ENCODE measurements around the gene TGM2. TPM values are rescaled to one million over a fixed set of nuclear protein-coding genes. Genes with fewer than 3 reads are reported as not detected.
A peak's percentile ranks its signal among the peaks of the same experiment; 100 is the strongest.

The TGM2 gene
- polyA plus RNA-seq, 2 of the 4 experiments (the other 2 are of a cell fraction) = 173 to 441 TPM

- 84% methylated on average over 5 of the region's 5 CpGs for WGBS (ENCODE audit: missing lambda C conversion rate)
- no peak for ATAC-seq
- ChIA-PET POLR2A (interaction anchor here (0.7 to 0.9 kb wide), 2 partner anchors 8 to 12 kb away, joined by 3 to 4 read pairs; no protein-coding TSS in a partner anchor), CTCF (interaction anchor here (1.5 to 32.6 kb wide), 7 partner anchors 11 to 99 kb away, joined by 3 to 818 read pairs (median 12); no protein-coding TSS in a partner anchor)
- Histone ChIP-seq H3K4me3 (no peak overlapping the region), H3K4me1 (peaks cover 80% of the 10 kb centered on the region), H3K4me2 (peak overlapping the region; percentile 84; the same call in 2 of the 3 replicates), H3K27ac (peak overlapping the region in 1 of 2 experiments; percentile 87; a peak in 3 of 6 replicates), H3K9me3 (no peaks in the 10 kb centered on the region)
- no peak for DNase-seq (ENCODE audit: low read depth in 1 of 2, low spot score in 1 of 2)
- TF ChIP-seq ESRRA (IDR thresholded peaks at IDR 0.05; ENCODE audit: borderline replicate concordance, low read length) (peak; percentile 95), HEYL (CRISPR knock-in tag; IDR thresholded peaks at IDR 0.05) (no peak), MYC (IDR thresholded peaks at IDR 0.05; ENCODE audit: borderline replicate concordance, low read length) (no peak)
- TF ChIP-seq, protein P1, sequence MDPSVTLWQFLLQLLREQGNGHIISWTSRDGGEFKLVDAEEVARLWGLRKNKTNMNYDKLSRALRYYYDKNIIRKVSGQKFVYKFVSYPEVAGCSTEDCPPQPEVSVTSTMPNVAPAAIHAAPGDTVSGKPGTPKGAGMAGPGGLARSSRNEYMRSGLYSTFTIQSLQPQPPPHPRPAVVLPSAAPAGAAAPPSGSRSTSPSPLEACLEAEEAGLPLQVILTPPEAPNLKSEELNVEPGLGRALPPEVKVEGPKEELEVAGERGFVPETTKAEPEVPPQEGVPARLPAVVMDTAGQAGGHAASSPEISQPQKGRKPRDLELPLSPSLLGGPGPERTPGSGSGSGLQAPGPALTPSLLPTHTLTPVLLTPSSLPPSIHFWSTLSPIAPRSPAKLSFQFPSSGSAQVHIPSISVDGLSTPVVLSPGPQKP (IDR thresholded peaks at IDR 0.05; ENCODE audit: low read depth, low read length) = no peak
- TF ChIP-seq, protein P2, sequence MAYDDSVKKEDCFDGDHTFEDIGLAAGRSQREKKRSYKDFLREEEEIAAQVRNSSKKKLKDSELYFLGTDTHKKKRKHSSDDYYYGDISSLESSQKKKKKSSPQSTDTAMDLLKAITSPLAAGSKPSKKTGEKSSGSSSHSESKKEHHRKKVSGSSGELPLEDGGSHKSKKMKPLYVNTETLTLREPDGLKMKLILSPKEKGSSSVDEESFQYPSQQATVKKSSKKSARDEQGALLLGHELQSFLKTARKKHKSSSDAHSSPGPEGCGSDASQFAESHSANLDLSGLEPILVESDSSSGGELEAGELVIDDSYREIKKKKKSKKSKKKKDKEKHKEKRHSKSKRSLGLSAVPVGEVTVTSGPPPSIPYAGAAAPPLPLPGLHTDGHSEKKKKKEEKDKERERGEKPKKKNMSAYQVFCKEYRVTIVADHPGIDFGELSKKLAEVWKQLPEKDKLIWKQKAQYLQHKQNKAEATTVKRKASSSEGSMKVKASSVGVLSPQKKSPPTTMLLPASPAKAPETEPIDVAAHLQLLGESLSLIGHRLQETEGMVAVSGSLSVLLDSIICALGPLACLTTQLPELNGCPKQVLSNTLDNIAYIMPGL (CRISPR knock-in tag; IDR thresholded peaks at IDR 0.05; ENCODE audit: borderline replicate concordance) = no peak
- no peak for FAIRE-seq
Measured at GRCh38 chr20:38159566-38159956, 5.5 kb downstream of the TGM2 start.

DNA sequence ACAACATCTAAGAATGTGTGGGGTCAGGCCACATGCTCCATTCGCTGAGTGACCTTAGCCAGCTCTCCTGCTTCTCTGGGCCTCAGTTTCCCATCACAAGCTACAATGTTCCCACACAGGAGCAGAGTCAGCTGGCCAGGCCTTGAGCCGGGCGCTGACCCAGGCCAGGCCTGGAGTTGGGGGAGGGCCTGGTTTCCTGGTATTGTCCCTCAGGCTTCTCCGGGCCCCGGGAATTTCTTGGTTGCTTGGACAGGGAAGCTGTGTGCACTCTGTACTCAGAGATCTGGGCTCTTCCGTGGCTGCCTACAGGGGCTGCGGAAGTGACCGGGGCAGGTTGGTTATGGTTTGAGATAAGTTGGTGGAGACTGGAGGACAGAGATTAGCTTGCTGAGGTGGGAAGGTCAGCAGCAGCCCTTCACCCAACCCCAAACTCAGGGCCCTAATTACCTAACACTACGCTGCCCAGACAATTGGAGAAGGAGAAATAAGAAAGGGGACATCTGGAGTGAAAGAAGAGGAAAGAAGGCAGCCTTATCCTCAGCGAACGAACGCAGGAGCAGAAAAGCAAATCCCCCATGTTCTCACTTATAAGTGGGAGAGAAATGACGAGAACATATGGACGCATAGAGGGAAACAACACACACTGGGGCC lies 6.2 kb downstream of the TGM2 start:
- DNase-seq (ENCODE audit: low read depth in 1 of 2, low spot score in 1 of 2) (no peak), ATAC-seq (no peak), FAIRE-seq (no peak)
- TF ChIP-seq HES2 (IDR thresholded peaks at IDR 0.05) (no peak), CHD2 (IDR thresholded peaks at IDR 0.05; ENCODE audit: low read length, partially characterized antibody) (no peak)
- WGBS (ENCODE audit: missing lambda C conversion rate) = 84% methylated on average over 13 of the region's 14 CpGs
- no peak overlapping the region for H3K4me3 ChIP-seq
- ChIA-PET CTCF (interaction anchor here (1.5 to 32.6 kb wide), 5 partner anchors 15 to 99 kb away, joined by 3 to 818 read pairs (median 38); no protein-coding TSS in a partner anchor), POLR2A (interaction anchor here (0.7 kb wide), 1 partner anchor 11 kb away, joined by 4 read pairs; no protein-coding TSS in a partner anchor)
- H3K4me1 ChIP-seq = peaks cover 83% of the 10 kb centered on the region
- peak overlapping the region; percentile 84 for H3K4me2 ChIP-seq
- H3K27ac ChIP-seq = peak overlapping the region; percentile 64 to 87; a peak in 4 of 6 replicates
- no peaks in the 10 kb centered on the region for H3K9me3 ChIP-seq

DNA sequence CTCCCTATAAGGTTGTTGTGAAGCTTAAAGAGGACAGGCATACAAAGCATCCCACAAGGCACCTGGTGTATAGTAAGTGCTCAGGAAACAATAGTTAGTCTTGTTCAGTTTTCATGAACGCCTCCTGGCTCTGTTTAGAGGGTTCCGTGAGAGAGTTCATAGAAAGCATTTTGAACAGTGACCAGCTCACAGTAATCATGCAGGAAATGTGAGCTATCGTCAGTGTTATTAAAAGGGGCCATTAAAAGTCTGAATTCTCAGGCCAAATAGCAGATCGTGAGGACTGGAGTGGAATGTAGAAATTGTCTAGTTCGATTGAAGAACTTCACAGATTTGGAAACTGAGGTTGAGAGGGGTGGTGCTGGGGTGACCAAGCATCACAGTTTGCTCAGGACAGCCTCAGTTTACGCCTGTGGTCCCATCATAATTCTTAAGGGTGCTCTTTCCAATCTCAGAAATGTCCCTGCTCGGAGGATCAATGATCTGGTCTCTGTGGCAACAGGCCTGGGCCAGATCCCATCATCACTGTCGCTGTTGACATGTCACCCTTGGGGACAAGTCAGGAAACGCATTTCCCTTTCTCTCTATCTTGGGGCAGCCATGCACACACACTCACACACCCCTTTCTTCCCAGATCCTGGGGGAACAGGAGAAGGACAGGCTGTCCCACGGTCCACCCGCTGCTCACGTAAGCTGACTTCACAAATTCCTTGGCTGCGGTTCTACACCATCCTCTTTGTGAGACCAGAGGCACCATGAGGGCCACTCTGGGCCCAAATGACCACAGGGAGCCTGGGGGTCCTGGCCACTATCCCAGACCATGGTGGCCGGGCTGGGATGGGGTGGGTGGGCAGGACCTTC lies 7.2 kb downstream of the TGM2 start:
- WGBS (ENCODE audit: missing lambda C conversion rate) = 87% methylated on average over 13 of the region's 14 CpGs
- H3K27ac ChIP-seq = peak overlapping the region; percentile 64 to 87
- H3K4me1 ChIP-seq = peaks cover 83% of the 10 kb centered on the region

More for the DNA sequence above, 7.2 kb downstream of the TGM2 start:
- FAIRE-seq (no peak), ATAC-seq (no peak), DNase-seq (ENCODE audit: low read depth in 1 of 2, low spot score in 1 of 2) (no peak)
- TF ChIP-seq CTCF (IDR thresholded peaks at IDR 0.05) = no peak
- no peak for TF ChIP-seq HEYL (CRISPR knock-in tag; IDR thresholded peaks at IDR 0.05)
- TF ChIP-seq RFX5 (IDR thresholded peaks at IDR 0.05) = no peak
- no peak for TF ChIP-seq RARB (CRISPR knock-in tag; IDR thresholded peaks at IDR 0.05)
- no peak for TF ChIP-seq KDM1A (IDR thresholded peaks at IDR 0.05; ENCODE audit: low read depth)
- no peak for TF ChIP-seq FOSL2 (IDR thresholded peaks at IDR 0.05)
- TF ChIP-seq FOSL2 (CRISPR knock-in tag; IDR thresholded peaks at IDR 0.05) = no peak
- TF ChIP-seq TP53 (CRISPR knock-in tag; IDR thresholded peaks at IDR 0.05) = no peak
- no peak for TF ChIP-seq POLR2A (IDR thresholded peaks at IDR 0.05; ENCODE audit: low read length)
- no peak for TF ChIP-seq ZFP36 (IDR thresholded peaks at IDR 0.05; ENCODE audit: borderline replicate concordance, partially characterized antibody)
- TF ChIP-seq, protein P1 (IDR thresholded peaks at IDR 0.05; ENCODE audit: low read depth, low read length) = no peak
- no peak for TF ChIP-seq RCOR1 (IDR thresholded peaks at IDR 0.05; ENCODE audit: low read depth, low read length)
- no peak for TF ChIP-seq CBX8 (IDR thresholded peaks at IDR 0.05)
- TF ChIP-seq PHF8 (IDR thresholded peaks at IDR 0.05; ENCODE audit: borderline replicate concordance, low read depth) = no peak
- TF ChIP-seq, protein P2 (CRISPR knock-in tag; IDR thresholded peaks at IDR 0.05; ENCODE audit: borderline replicate concordance) = no peak
- no peak for TF ChIP-seq RAD21 (conservative IDR thresholded peaks at IDR 0.05 in 1 of 2, IDR thresholded peaks at IDR 0.05 in 1 of 2)
- no peak for TF ChIP-seq HOXA7 (CRISPR knock-in tag; IDR thresholded peaks at IDR 0.05)
- no peak overlapping the region; the same call in 2 of the 3 replicates for H3K4me3 ChIP-seq
- H3K4me2 ChIP-seq = peak overlapping the region; percentile 84
- ChIA-PET POLR2A (interaction anchor here (0.7 to 0.8 kb wide), 2 partner anchors 48 to 63 kb away, joined by 3 read pairs; no protein-coding TSS in a partner anchor), CTCF (interaction anchor here (0.9 to 32.6 kb wide), 7 partner anchors 9 to 594 kb away, joined by 3 to 818 read pairs (median 8); no protein-coding TSS in a partner anchor)
- H3K9me3 ChIP-seq = no peaks in the 10 kb centered on the region
